ENCODE measurements around the gene TNN. TPM values are rescaled to one million over a fixed set of nuclear protein-coding genes. Genes with fewer than 3 reads are reported as not detected.
"Not testable (repeated sequence)": the region's sequence is repeated elsewhere in the genome, so short reads cannot be mapped to it uniquely, and the experiment has no call there.

Gene TNN
- total RNA-seq, 5 donors from 2014 or later (not counting 1 experiment from before 2014, with no cell fraction given), result not detected

GRCh38 chr1:175042650-175043049, 25.0 kb upstream of the TNN start:
- ATAC-seq (replicated peaks in 1 of 4) (no peak), DNase-seq (no peak)
- peaks cover 0 to 11% of the 10 kb centered on the region in 2 experiments for H3K27me3 ChIP-seq (replicated peaks in 1 of 2; ENCODE audit: control insufficient read depth in 2 of 2, extremely low read depth in 1 of 2, insufficient read depth in 2 of 2, low read length in 1 of 2)
- no peak overlapping the region for H3K27ac ChIP-seq (ENCODE audit: low read length)
- POLR2A ChIA-PET, result interaction anchor here in 1 of 2 donors (0.6 kb wide), 1 partner anchor 224 kb away, joined by 20 read pairs; no protein-coding TSS in a partner anchor
- Mint-ChIP-seq H3K36me3 (no peaks in the 10 kb centered on the region), H3K9me3 (no peaks in the 10 kb centered on the region), H3K4me3 (no peak overlapping the region), H3K4me1 (no peaks in the 10 kb centered on the region), H3K27me3 (peaks cover 8 to 23% of the 10 kb centered on the region in 2 donors), H3K27ac (no peak overlapping the region)
- H3K9me3 ChIP-seq, result no peaks in the 10 kb centered on the region
- no peaks in the 10 kb centered on the region for H3K36me3 ChIP-seq (ENCODE audit: control insufficient read depth in 2 of 2, extremely low read depth in 1 of 2, insufficient read depth in 1 of 2, low read length in 1 of 2)
- no peak overlapping the region for H3K4me3 ChIP-seq (ENCODE audit: control insufficient read depth in 1 of 2, extremely low read depth in 1 of 2, low read length in 1 of 2)
- WGBS (ENCODE audit: insufficient coverage), result 100% methylated on average over 1 of the region's 3 CpGs
- CTCF ChIA-PET, result no interaction called here
- no peaks in the 10 kb centered on the region for H3K4me1 ChIP-seq (ENCODE audit: control insufficient read depth in 1 of 2, extremely low read depth in 1 of 2, insufficient read depth in 2 of 2, low read length in 2 of 2)

GRCh38 chr1:175043824-175044223, 23.8 kb upstream of the TNN start:
- Histone ChIP-seq H3K36me3 (ENCODE audit: control insufficient read depth in 2 of 2, extremely low read depth in 1 of 2, insufficient read depth in 1 of 2, low read length in 1 of 2) (no peaks in the 10 kb centered on the region), H3K27ac (ENCODE audit: low read length) (no peak overlapping the region), H3K4me3 (ENCODE audit: control insufficient read depth in 1 of 2, extremely low read depth in 1 of 2, low read length in 1 of 2) (no peak overlapping the region), H3K9me3 (no peaks in the 10 kb centered on the region), H3K27me3 (replicated peaks in 1 of 2; ENCODE audit: control insufficient read depth in 2 of 2, extremely low read depth in 1 of 2, insufficient read depth in 2 of 2, low read length in 1 of 2) (peaks cover 0 to 11% of the 10 kb centered on the region in 2 experiments), H3K4me1 (ENCODE audit: control insufficient read depth in 1 of 2, extremely low read depth in 1 of 2, insufficient read depth in 2 of 2, low read length in 2 of 2) (no peaks in the 10 kb centered on the region)
- Mint-ChIP-seq H3K27me3 (peaks cover 17 to 30% of the 10 kb centered on the region in 2 donors), H3K4me1 (no peaks in the 10 kb centered on the region), H3K27ac (no peak overlapping the region), H3K9me3 (no peaks in the 10 kb centered on the region), H3K4me3 (no peak overlapping the region), H3K36me3 (no peaks in the 10 kb centered on the region)
- WGBS (ENCODE audit: insufficient coverage), result 81% methylated on average over 14 of the region's 19 CpGs
- ChIA-PET POLR2A (no interaction called here), CTCF (no interaction called here)
- DNase-seq (no peak), ATAC-seq (replicated peaks in 1 of 4) (no peak)

GRCh38 chr1:175044591-175044990, 23.0 kb upstream of the TNN start:
- H3K36me3 ChIP-seq (ENCODE audit: control insufficient read depth in 2 of 2, extremely low read depth in 1 of 2, insufficient read depth in 1 of 2, low read length in 1 of 2); CTCF ChIA-PET; H3K9me3 Mint-ChIP-seq; H3K4me1 Mint-ChIP-seq; H3K27ac ChIP-seq (ENCODE audit: low read length); H3K27ac Mint-ChIP-seq; POLR2A ChIA-PET; H3K4me3 ChIP-seq (ENCODE audit: control insufficient read depth in 1 of 2, extremely low read depth in 1 of 2, low read length in 1 of 2); H3K4me1 ChIP-seq (ENCODE audit: control insufficient read depth in 1 of 2, extremely low read depth in 1 of 2, insufficient read depth in 2 of 2, low read length in 2 of 2); H3K4me3 Mint-ChIP-seq; ATAC-seq (replicated peaks in 1 of 4); H3K9me3 ChIP-seq; H3K36me3 Mint-ChIP-seq; DNase-seq: not testable (repeated sequence)
- WGBS (ENCODE audit: insufficient coverage), result 80% methylated on average over 18 of the region's 18 CpGs
- peaks cover 25 to 38% of the 10 kb centered on the region in 2 donors for H3K27me3 Mint-ChIP-seq
- H3K27me3 ChIP-seq (replicated peaks in 1 of 2; ENCODE audit: control insufficient read depth in 2 of 2, extremely low read depth in 1 of 2, insufficient read depth in 2 of 2, low read length in 1 of 2), result peaks cover 0 to 11% of the 10 kb centered on the region in 2 experiments

GRCh38 chr1:175045097-175045496, 22.5 kb upstream of the TNN start:
- no peak overlapping the region for H3K27ac Mint-ChIP-seq

GRCh38 chr1:175045519-175045918, 22.1 kb upstream of the TNN start:
- POLR2A ChIA-PET, result no interaction called here

More at GRCh38 chr1:175045097-175045496, 22.5 kb upstream of the TNN start:
- peaks cover 26 to 40% of the 10 kb centered on the region in 2 donors for H3K27me3 Mint-ChIP-seq
- H3K4me1 ChIP-seq (ENCODE audit: control insufficient read depth in 1 of 2, extremely low read depth in 1 of 2, insufficient read depth in 2 of 2, low read length in 2 of 2), result no peaks in the 10 kb centered on the region
- H3K36me3 Mint-ChIP-seq, result no peaks in the 10 kb centered on the region
- no peaks in the 10 kb centered on the region for H3K36me3 ChIP-seq (ENCODE audit: control insufficient read depth in 2 of 2, extremely low read depth in 1 of 2, insufficient read depth in 1 of 2, low read length in 1 of 2)
- no peak overlapping the region for H3K27ac ChIP-seq (ENCODE audit: low read length)
- H3K4me1 Mint-ChIP-seq, result no peaks in the 10 kb centered on the region
- H3K4me3 Mint-ChIP-seq, result no peak overlapping the region
- no peak for DNase-seq
- no peak for ATAC-seq (replicated peaks in 1 of 4)
- H3K4me3 ChIP-seq (ENCODE audit: control insufficient read depth in 1 of 2, extremely low read depth in 1 of 2, low read length in 1 of 2), result no peak overlapping the region
- POLR2A ChIA-PET, result no interaction called here
- no peaks in the 10 kb centered on the region for H3K9me3 Mint-ChIP-seq
- WGBS (ENCODE audit: insufficient coverage), result 89% methylated on average over 10 of the region's 19 CpGs
- no peaks in the 10 kb centered on the region for H3K9me3 ChIP-seq
- CTCF ChIA-PET, result no interaction called here
- peaks cover 0 to 11% of the 10 kb centered on the region in 2 experiments for H3K27me3 ChIP-seq (replicated peaks in 1 of 2; ENCODE audit: control insufficient read depth in 2 of 2, extremely low read depth in 1 of 2, insufficient read depth in 2 of 2, low read length in 1 of 2)

GRCh38 chr1:175050992-175051391, 16.6 kb upstream of the TNN start:
- peaks cover 0 to 2% (median 0%) of the 10 kb centered on the region in 3 donors for H3K9me3 Mint-ChIP-seq
- H3K27me3 Mint-ChIP-seq, result peaks cover 42 to 57% of the 10 kb centered on the region in 2 donors
- ATAC-seq (replicated peaks in 1 of 4) (no peak), DNase-seq (no peak)
- Histone ChIP-seq H3K27ac (ENCODE audit: low read length) (no peak overlapping the region), H3K9me3 (no peaks in the 10 kb centered on the region), H3K4me3 (ENCODE audit: control insufficient read depth in 1 of 2, extremely low read depth in 1 of 2, low read length in 1 of 2) (no peak overlapping the region), H3K27me3 (replicated peaks in 1 of 2; ENCODE audit: control insufficient read depth in 2 of 2, extremely low read depth in 1 of 2, insufficient read depth in 2 of 2, low read length in 1 of 2) (peaks cover 0 to 8% of the 10 kb centered on the region in 2 experiments), H3K4me1 (ENCODE audit: control insufficient read depth in 1 of 2, extremely low read depth in 1 of 2, insufficient read depth in 2 of 2, low read length in 2 of 2) (no peaks in the 10 kb centered on the region), H3K36me3 (ENCODE audit: control insufficient read depth in 2 of 2, extremely low read depth in 1 of 2, insufficient read depth in 1 of 2, low read length in 1 of 2) (no peaks in the 10 kb centered on the region)
- WGBS (ENCODE audit: insufficient coverage), result no CpG with 5 or more reads among the region's 2 CpGs
- H3K27ac Mint-ChIP-seq, result no peak overlapping the region
- ChIA-PET CTCF (no interaction called here), POLR2A (no interaction called here)
- H3K4me1 Mint-ChIP-seq, result no peaks in the 10 kb centered on the region
- no peaks in the 10 kb centered on the region for H3K36me3 Mint-ChIP-seq
- no peak overlapping the region for H3K4me3 Mint-ChIP-seq

More at GRCh38 chr1:175045519-175045918, 22.1 kb upstream of the TNN start:
- no peak overlapping the region for H3K27ac ChIP-seq (ENCODE audit: low read length)
- Mint-ChIP-seq H3K27me3 (peaks cover 26 to 44% of the 10 kb centered on the region in 2 donors), H3K9me3 (no peaks in the 10 kb centered on the region), H3K4me1 (no peaks in the 10 kb centered on the region), H3K4me3 (no peak overlapping the region), H3K36me3 (no peaks in the 10 kb centered on the region), H3K27ac (no peak overlapping the region)
- 72% methylated on average over 4 of the region's 32 CpGs for WGBS (ENCODE audit: insufficient coverage)
- no peaks in the 10 kb centered on the region for H3K4me1 ChIP-seq (ENCODE audit: control insufficient read depth in 1 of 2, extremely low read depth in 1 of 2, insufficient read depth in 2 of 2, low read length in 2 of 2)
- no peaks in the 10 kb centered on the region for H3K36me3 ChIP-seq (ENCODE audit: control insufficient read depth in 2 of 2, extremely low read depth in 1 of 2, insufficient read depth in 1 of 2, low read length in 1 of 2)
- ATAC-seq (replicated peaks in 1 of 4) (no peak), DNase-seq (no peak)
- H3K9me3 ChIP-seq, result no peaks in the 10 kb centered on the region
- no peak overlapping the region for H3K4me3 ChIP-seq (ENCODE audit: control insufficient read depth in 1 of 2, extremely low read depth in 1 of 2, low read length in 1 of 2)
- CTCF ChIA-PET, result no interaction called here
- peaks cover 0 to 11% of the 10 kb centered on the region in 2 experiments for H3K27me3 ChIP-seq (replicated peaks in 1 of 2; ENCODE audit: control insufficient read depth in 2 of 2, extremely low read depth in 1 of 2, insufficient read depth in 2 of 2, low read length in 1 of 2)

GRCh38 chr1:175054736-175055135, 12.9 kb upstream of the TNN start:
- Histone ChIP-seq H3K4me3 (ENCODE audit: control insufficient read depth in 1 of 2, extremely low read depth in 1 of 2, low read length in 1 of 2) (no peak overlapping the region), H3K4me1 (ENCODE audit: control insufficient read depth in 1 of 2, extremely low read depth in 1 of 2, insufficient read depth in 2 of 2, low read length in 2 of 2) (no peaks in the 10 kb centered on the region), H3K36me3 (ENCODE audit: control insufficient read depth in 2 of 2, extremely low read depth in 1 of 2, insufficient read depth in 1 of 2, low read length in 1 of 2) (no peaks in the 10 kb centered on the region), H3K27ac (ENCODE audit: low read length) (no peak overlapping the region), H3K27me3 (replicated peaks in 1 of 2; ENCODE audit: control insufficient read depth in 2 of 2, extremely low read depth in 1 of 2, insufficient read depth in 2 of 2, low read length in 1 of 2) (peaks cover 0 to 8% of the 10 kb centered on the region in 2 experiments), H3K9me3 (no peaks in the 10 kb centered on the region)
- ChIA-PET POLR2A (interaction anchor here in 1 of 2 donors (0.5 kb wide), 1 partner anchor 34 kb away, joined by 3 read pairs; no protein-coding TSS in a partner anchor), CTCF (no interaction called here)
- no peak for ATAC-seq (replicated peaks in 1 of 4)
- Mint-ChIP-seq H3K9me3 (peaks cover 0 to 12% (median 0%) of the 10 kb centered on the region in 3 donors), H3K4me3 (no peak overlapping the region), H3K36me3 (no peaks in the 10 kb centered on the region), H3K27ac (no peak overlapping the region), H3K4me1 (no peaks in the 10 kb centered on the region), H3K27me3 (peaks cover 17 to 37% of the 10 kb centered on the region in 2 donors)
- DNase-seq, result no peak
- 80% methylated on average over 1 of the region's 3 CpGs for WGBS (ENCODE audit: insufficient coverage)

Measured in T-cell (primary cell).